Esophagus muscularis mucosa (tissue), 3 donors: ENCODE data around the gene ANKRD65.

ENCODE experiments used
- CTCF ChIP-seq, 3 experiments: fragments of 200-600 bp in 2 of 3; fragments of 450-650 bp in 1 of 3; sonication (generic) in 2 of 3; IDR thresholded peaks; one replicate each; pipeline ENCODE4 v1.5.1; 2017 to 2019; ENCODE audit warnings: antibody characterized with exemption in 3 of 3, mild to moderate bottlenecking in 2 of 3, moderate library complexity in 1 of 3
- POLR2A ChIP-seq: fragments of 450-650 bp; IDR thresholded peaks from one replicate; pipeline ENCODE4 v1.6.1; 2017; ENCODE audit warnings: antibody characterized with exemption, moderate library complexity, mild to moderate bottlenecking, low read depth

DNA sequence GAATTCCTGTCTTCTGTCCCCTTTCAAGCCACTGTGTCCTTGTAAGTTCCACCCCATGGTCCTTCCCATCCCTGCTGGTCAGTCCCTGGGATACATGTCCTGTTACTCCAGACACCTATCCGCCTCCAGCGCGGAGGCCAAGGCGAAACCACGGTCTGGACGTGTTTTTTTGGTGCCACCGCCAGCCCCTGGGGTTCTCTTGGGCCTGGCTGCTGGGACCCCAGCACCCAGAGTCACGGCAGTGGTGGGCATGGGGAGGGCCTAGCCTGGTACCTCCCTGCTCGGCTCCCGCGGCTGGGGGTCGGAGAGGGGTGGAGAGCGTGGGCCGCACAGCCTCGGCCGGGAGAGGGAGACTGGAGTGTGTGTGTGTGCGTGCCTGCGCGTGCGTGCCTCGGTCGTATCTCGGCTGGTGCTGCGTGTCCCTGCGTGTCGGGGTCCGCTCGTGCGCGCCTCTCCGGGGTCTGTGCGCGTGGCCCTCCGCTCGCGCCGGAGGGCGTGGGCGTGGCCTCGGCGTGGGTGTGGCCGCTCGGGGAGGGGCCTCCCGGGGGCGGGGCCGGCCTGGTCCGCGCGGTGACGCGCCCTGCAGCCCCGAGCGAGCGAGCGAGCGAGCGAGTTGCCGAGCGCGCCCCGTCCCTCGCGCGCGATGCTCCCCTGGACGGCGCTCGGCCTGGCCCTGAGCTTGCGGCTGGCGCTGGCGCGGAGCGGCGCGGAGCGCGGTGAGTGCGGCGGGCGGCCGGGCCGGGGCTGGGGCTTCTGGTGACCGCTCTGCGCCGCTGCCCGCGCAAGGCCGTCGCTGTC lies 14.2 kb upstream of the ANKRD65 start, which contains the start of gene VWA1:
- no peak for TF ChIP-seq CTCF (IDR thresholded peaks at IDR 0.05)
- TF ChIP-seq POLR2A: peak; percentile 28
